ENCODE measurements around the gene DLG5.

Gene DLG5

DNA sequence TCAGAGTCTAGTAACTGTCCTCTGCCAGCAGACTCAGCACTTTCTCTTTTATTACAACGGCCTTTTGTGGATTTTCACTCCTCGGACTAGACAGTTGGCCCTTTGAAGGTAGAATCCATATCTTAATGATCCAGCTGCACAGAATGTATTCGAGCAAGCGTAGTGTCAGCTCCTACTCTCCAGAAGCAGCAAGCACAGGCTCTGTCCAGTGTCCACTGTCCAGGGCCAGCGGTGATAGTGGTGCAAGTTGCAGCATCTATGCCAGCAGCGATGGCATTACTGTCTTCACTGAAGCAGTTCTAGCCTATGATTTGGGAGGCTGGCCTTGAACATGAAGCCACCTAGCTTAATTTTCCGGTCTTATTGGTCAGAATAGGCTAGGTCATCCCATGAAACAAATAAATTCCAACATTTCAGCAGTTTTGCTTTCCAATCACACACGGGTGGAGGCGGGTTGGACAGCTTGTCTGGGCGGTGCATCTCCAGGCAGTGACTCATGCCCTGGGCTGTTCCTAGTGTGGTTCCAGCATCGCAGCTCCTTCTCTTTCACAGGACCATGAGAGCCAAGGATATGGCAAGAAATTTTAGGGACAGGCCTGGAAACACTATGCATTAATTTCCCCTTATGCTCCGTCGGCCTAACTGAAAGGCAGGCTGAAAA lies 180.4 kb downstream of the DLG5 start:
- Histone ChIP-seq H3K4me3 (ENCODE audit: insufficient read depth, low read length, poor library complexity, severe bottlenecking) (no peak overlapping the region), H4K20me1 (ENCODE audit: low read depth, low read length) (no peaks in the 10 kb centered on the region), H3F3A (ENCODE audit: insufficient read depth) (no peaks in the 10 kb centered on the region), H3K79me2 (ENCODE audit: insufficient read depth, low read length) (no peaks in the 10 kb centered on the region), H3K9ac (ENCODE audit: low read length) (no peak overlapping the region), H3K9me3 (ENCODE audit: insufficient read depth, low read length) (no peaks in the 10 kb centered on the region), H3K27ac (ENCODE audit: low read depth, low read length) (no peak overlapping the region), H3K36me3 (ENCODE audit: low read length) (no peaks in the 10 kb centered on the region), H3K9me2 (replicated peaks; ENCODE audit: insufficient read depth, low read length) (no peaks in the 10 kb centered on the region), H2AFZ (ENCODE audit: low read depth, low read length, severe bottlenecking) (no peak overlapping the region), H3K27me3 (ENCODE audit: low read length) (0 out of 2 replicates have a peak, but pooled peaks cover 3% of the 10 kb centered on the region), H3K4me2 (ENCODE audit: low read depth, low read length, poor library complexity, severe bottlenecking) (no peak overlapping the region)
- TF ChIP-seq EZH2phosphoT487 (conservative IDR thresholded peaks at IDR 0.05; ENCODE audit: low read length) = no peak
- TF ChIP-seq, protein P1, sequence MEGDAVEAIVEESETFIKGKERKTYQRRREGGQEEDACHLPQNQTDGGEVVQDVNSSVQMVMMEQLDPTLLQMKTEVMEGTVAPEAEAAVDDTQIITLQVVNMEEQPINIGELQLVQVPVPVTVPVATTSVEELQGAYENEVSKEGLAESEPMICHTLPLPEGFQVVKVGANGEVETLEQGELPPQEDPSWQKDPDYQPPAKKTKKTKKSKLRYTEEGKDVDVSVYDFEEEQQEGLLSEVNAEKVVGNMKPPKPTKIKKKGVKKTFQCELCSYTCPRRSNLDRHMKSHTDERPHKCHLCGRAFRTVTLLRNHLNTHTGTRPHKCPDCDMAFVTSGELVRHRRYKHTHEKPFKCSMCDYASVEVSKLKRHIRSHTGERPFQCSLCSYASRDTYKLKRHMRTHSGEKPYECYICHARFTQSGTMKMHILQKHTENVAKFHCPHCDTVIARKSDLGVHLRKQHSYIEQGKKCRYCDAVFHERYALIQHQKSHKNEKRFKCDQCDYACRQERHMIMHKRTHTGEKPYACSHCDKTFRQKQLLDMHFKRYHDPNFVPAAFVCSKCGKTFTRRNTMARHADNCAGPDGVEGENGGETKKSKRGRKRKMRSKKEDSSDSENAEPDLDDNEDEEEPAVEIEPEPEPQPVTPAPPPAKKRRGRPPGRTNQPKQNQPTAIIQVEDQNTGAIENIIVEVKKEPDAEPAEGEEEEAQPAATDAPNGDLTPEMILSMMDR (IDR thresholded peaks at IDR 0.05; ENCODE audit: insufficient read depth, low read length, poor library complexity, severe bottlenecking) = no peak

DNA sequence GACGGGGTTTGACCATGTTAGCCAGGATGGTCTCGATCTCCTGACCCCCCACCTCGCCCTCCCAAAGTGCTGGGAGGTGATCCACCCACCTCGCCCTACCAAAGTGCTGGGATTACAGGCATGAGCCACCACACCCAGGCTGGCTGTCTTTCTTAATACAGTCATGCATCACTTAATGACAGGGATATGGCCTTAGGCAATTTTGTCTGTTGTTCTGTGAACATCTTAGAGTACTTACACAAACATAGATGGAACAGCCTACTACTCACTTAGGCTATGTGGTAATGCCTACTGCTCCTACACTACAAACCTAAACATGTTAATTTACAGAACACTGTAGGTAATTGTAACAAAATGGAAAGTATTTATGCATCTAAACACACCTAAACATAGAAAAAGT lies 182.3 kb downstream of the DLG5 start:
- Histone ChIP-seq H3K27ac (ENCODE audit: low read depth, low read length) (no peak overlapping the region), H3K4me3 (ENCODE audit: insufficient read depth, low read length, poor library complexity, severe bottlenecking) (no peak overlapping the region), H2AFZ (ENCODE audit: low read depth, low read length, severe bottlenecking) (no peak overlapping the region), H3K9me2 (replicated peaks; ENCODE audit: insufficient read depth, low read length) (no peaks in the 10 kb centered on the region), H3F3A (ENCODE audit: insufficient read depth) (no peaks in the 10 kb centered on the region), H3K9me3 (ENCODE audit: insufficient read depth, low read length) (no peaks in the 10 kb centered on the region), H3K4me2 (ENCODE audit: low read depth, low read length, poor library complexity, severe bottlenecking) (no peak overlapping the region), H4K20me1 (ENCODE audit: low read depth, low read length) (no peaks in the 10 kb centered on the region), H3K36me3 (ENCODE audit: low read length) (no peaks in the 10 kb centered on the region), H3K9ac (ENCODE audit: low read length) (no peak overlapping the region), H3K27me3 (ENCODE audit: low read length) (0 out of 2 replicates have a peak, but pooled peaks cover 3% of the 10 kb centered on the region), H3K79me2 (ENCODE audit: insufficient read depth, low read length) (no peaks in the 10 kb centered on the region)
- TF ChIP-seq, protein P1 (IDR thresholded peaks at IDR 0.05; ENCODE audit: insufficient read depth, low read length, poor library complexity, severe bottlenecking) = no peak
- no peak for TF ChIP-seq EZH2phosphoT487 (conservative IDR thresholded peaks at IDR 0.05; ENCODE audit: low read length)

DNA sequence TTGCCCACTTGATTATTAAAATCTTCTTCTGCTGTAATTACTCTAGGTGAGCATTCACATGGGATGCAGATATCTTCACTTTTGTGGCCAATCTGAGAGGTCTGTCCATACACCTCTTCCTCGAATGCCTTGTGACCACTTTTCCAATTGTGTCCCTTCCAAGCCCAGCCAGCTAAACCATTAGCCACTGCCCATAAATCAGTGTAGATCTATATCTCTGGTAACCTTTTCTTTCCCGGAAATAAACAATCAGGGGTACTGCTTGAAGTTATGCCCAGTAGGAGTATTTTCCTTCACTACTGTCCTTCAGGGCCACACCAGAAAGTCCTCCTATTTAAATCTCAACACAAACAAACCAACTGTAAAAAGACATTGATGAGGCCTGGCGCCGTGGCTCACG lies 184.4 kb downstream of the DLG5 start:
- TF ChIP-seq EZH2phosphoT487 (conservative IDR thresholded peaks at IDR 0.05; ENCODE audit: low read length) = no peak
- TF ChIP-seq, protein P1 (IDR thresholded peaks at IDR 0.05; ENCODE audit: insufficient read depth, low read length, poor library complexity, severe bottlenecking) = no peak
- no peaks in the 10 kb centered on the region for H3K9me2 ChIP-seq (replicated peaks; ENCODE audit: insufficient read depth, low read length)
- H3K79me2 ChIP-seq (ENCODE audit: insufficient read depth, low read length) = no peaks in the 10 kb centered on the region
- H3K9ac ChIP-seq (ENCODE audit: low read length) = no peak overlapping the region
- no peaks in the 10 kb centered on the region for H3F3A ChIP-seq (ENCODE audit: insufficient read depth)
- H3K9me3 ChIP-seq (ENCODE audit: insufficient read depth, low read length) = no peaks in the 10 kb centered on the region
- H4K20me1 ChIP-seq (ENCODE audit: low read depth, low read length) = no peaks in the 10 kb centered on the region
- no peak overlapping the region for H3K27ac ChIP-seq (ENCODE audit: low read depth, low read length)
- no peak overlapping the region for H3K4me3 ChIP-seq (ENCODE audit: insufficient read depth, low read length, poor library complexity, severe bottlenecking)
- 0 out of 2 replicates have a peak, but pooled peaks cover 3% of the 10 kb centered on the region for H3K27me3 ChIP-seq (ENCODE audit: low read length)
- no peak overlapping the region for H2AFZ ChIP-seq (ENCODE audit: low read depth, low read length, severe bottlenecking)
- H3K36me3 ChIP-seq (ENCODE audit: low read length) = no peaks in the 10 kb centered on the region
- H3K4me2 ChIP-seq (ENCODE audit: low read depth, low read length, poor library complexity, severe bottlenecking) = no peak overlapping the region

All from SU-DHL-6 (cell line).